NCI-H1105 (cell line): Measurements from ENCODE around the gene PACSIN2.
"Not testable (repeated sequence)": the region's sequence is repeated elsewhere in the genome, so short reads cannot be mapped to it uniquely, and the experiment has no call there.

ENCODE experiments used
- DNase-seq: peaks from one replicate; lab custom pipeline; 2025; lab: John Stamatoyannopoulos, UW

PACSIN2 gene

GRCh38 chr22:42925598-42925997, 89.4 kb downstream of the PACSIN2 start:
- DNase-seq = no peak

- DNase-seq = not testable (repeated sequence)
These were observed 89.9 kb downstream of the PACSIN2 start for GRCh38 chr22:42925031-42925430.

- DNase-seq = no peak
These were observed 90.5 kb downstream of the PACSIN2 start for GRCh38 chr22:42924436-42924835.

GRCh38 chr22:42922374-42923191, 92.4 kb downstream of the PACSIN2 start:
- DNase-seq = no peak

GRCh38 chr22:42920101-42920820, 94.7 kb downstream of the PACSIN2 start:
- no peak for DNase-seq

GRCh38 chr22:42919199-42919598, 95.8 kb downstream of the PACSIN2 start:
- no peak for DNase-seq

- no peak for DNase-seq
These were observed 96.4 kb downstream of the PACSIN2 start for GRCh38 chr22:42918500-42918899.

GRCh38 chr22:42917358-42917757, 97.6 kb downstream of the PACSIN2 start:
- DNase-seq = not testable (repeated sequence)

- DNase-seq = no peak
These were observed 98.8 kb downstream of the PACSIN2 start for GRCh38 chr22:42915980-42916765.

GRCh38 chr22:42914511-42915076, 100.4 kb downstream of the PACSIN2 start:
- no peak for DNase-seq

GRCh38 chr22:42913874-42914510, 101.0 kb downstream of the PACSIN2 start:
- no peak for DNase-seq

GRCh38 chr22:42912059-42912458, 102.9 kb downstream of the PACSIN2 start:
- DNase-seq = no peak

- DNase-seq = no peak
These were observed 104.6 kb downstream of the PACSIN2 start for GRCh38 chr22:42910221-42910942.

- DNase-seq = no peak
These were observed 105.4 kb downstream of the PACSIN2 start for GRCh38 chr22:42909363-42910058.

- no peak for DNase-seq
These were observed 106.6 kb downstream of the PACSIN2 start for GRCh38 chr22:42908374-42908746.

GRCh38 chr22:42907404-42908373, 107.3 kb downstream of the PACSIN2 start:
- no peak for DNase-seq

GRCh38 chr22:42906605-42907348, 108.2 kb downstream of the PACSIN2 start:
- DNase-seq = no peak

- no peak for DNase-seq
These were observed 109.2 kb downstream of the PACSIN2 start for GRCh38 chr22:42905702-42906183.
